Adrenal gland (tissue), 12 donors: ENCODE results near the gene SIRT3. TPM values are rescaled to one million over a fixed set of nuclear protein-coding genes. Genes with fewer than 3 reads are reported as not detected.

ENCODE experiments used
- DNase-seq, 7 donors: peaks; one replicate each; pipeline ENCODE4 v3.0.0-alpha.2; 2019 to 2020
- H3K27ac ChIP-seq, 5 donors: fragments of 200-600 bp; sonication (generic) in 4 of 5; 1 replicate in 3 of 5; 2 replicates in 2 of 5; pipeline versions ENCODE4 v1.5.1 to v1.8.0; 2016 to 2020; ENCODE audit warnings: mild to moderate bottlenecking in 1 of 5
- H3K27me3 ChIP-seq: fragments of 200-600 bp; 2 replicates; pipeline ENCODE4 v1.8.0; 2021
- H3K36me3 ChIP-seq, 2 donors: fragments of 200-600 bp; replicated peaks in 1 of 2; 1 replicate in 1 of 2; 2 replicates in 1 of 2; pipeline versions ENCODE4 v1.5.1 to v1.8.0; 2018 to 2022
- H3K4me1 ChIP-seq, 2 donors: fragments of 200-600 bp; replicated peaks in 1 of 2; 1 replicate in 1 of 2; 2 replicates in 1 of 2; pipeline versions ENCODE4 v1.5.1 to v1.8.0; 2018 to 2021
- H3K4me3 ChIP-seq, 4 donors: fragments of 200-600 bp; sonication (generic) in 3 of 4; one replicate each; pipeline ENCODE4 v1.5.1; 2016 to 2018
- H3K9me3 ChIP-seq, 3 donors: fragments of 200-600 bp; sonication (generic) in 1 of 3; replicated peaks in 1 of 3; 1 replicate in 2 of 3; 2 replicates in 1 of 3; pipeline versions ENCODE4 v1.5.1 to v1.8.0; 2016 to 2021
- POLR2A ChIP-seq, 2 donors: fragments of 450-650 bp; IDR thresholded peaks; one replicate each; pipeline ENCODE4 v1.6.1; 2017; ENCODE audit warnings: antibody characterized with exemption in 2 of 2, mild to moderate bottlenecking in 2 of 2, moderate library complexity in 1 of 2
- WGBS, 4 donors: extraction: QIAGEN DNeasy Blood & Tissue Kit in 2 of 4; methylation state at CpG; one replicate each; pipeline versions ENCODE4 v1.1.5 to v1.1.7; 2013 to 2017; 5-methylcytosine and 5-hydroxymethylcytosine counted together
- intact Hi-C, 2 donors: fragments of 100-400 bp; cut with DNase I; formaldehyde crosslinking; loops; one replicate each; pipeline versions ENCODE4 v1.14.1 to v1.15.0; 2022 to 2023
- polyA plus RNA-seq, 3 donors: library from polyadenylated mRNA; stranded (reverse); fragments of 200-250 nt in 2 of 3; fragments of 350-450 nt in 1 of 3; fragmentation: Illumina TruSeq in 1 of 3; extraction: RNeasy Lipid Tissue Mini Kit (QIAGEN cat#74804) in 1 of 3; gene quantifications; one replicate each; pipeline ENCODE4 v1.2.3, GENCODE V29; 2013 to 2014
- total RNA-seq, 9 donors: library from RNA; depleted of rRNA in 4 of 9; stranded (reverse); fragments of >200 nt in 4 of 9; fragments of 120-200 nt in 1 of 9; fragmentation: NEBNext Ultra II Directional in 1 of 9; extraction: Animal tissue kit (Norgen Biotek cat#: 25700) in 1 of 9; gene quantifications; one replicate each; pipeline versions ENCODE4 v1.1.0 to v1.2.4, GENCODE V29; 2013 to 2023
- TF ChIP-seq, protein P1 (sequence below), 6 experiments: fragments of 450-650 bp in 4 of 6; fragments of 200-600 bp in 2 of 6; sonication (generic) in 1 of 6; IDR thresholded peaks; 1 replicate in 5 of 6; 2 replicates in 1 of 6; pipeline versions ENCODE4 v1.5.1 to v1.8.0; 2016 to 2021; ENCODE audit warnings: antibody characterized with exemption in 6 of 6, mild to moderate bottlenecking in 2 of 6, moderate library complexity in 1 of 6
- donor health status: healthy with polysubstance abuse.
- donor health status: Bipolar disorder and iron deficiency.
- donor health status: DM: yes; HTN: yes; CAD: no.
- donor health status: DM: no; HTN: no; CAD: no.
- donor health status: DM: no; HTN: no; CAD: no.
- donor health status: DM: yes; HTN: yes; CAD: no.

SIRT3 gene
- total and polyA plus RNA-seq, 12 donors = 13.8 to 30.6 (median 23.7) TPM

- intact Hi-C loops = no loop called here
- H3K27me3 ChIP-seq = no peaks in the 10 kb centered on the region
- H3K9me3 ChIP-seq = no peaks in the 10 kb centered on the region
- peaks cover 0 to 41% of the 10 kb centered on the region in 2 donors for H3K36me3 ChIP-seq
- TF ChIP-seq POLR2A (IDR thresholded peaks at IDR 0.05) = no peak
- TF ChIP-seq, protein P1, sequence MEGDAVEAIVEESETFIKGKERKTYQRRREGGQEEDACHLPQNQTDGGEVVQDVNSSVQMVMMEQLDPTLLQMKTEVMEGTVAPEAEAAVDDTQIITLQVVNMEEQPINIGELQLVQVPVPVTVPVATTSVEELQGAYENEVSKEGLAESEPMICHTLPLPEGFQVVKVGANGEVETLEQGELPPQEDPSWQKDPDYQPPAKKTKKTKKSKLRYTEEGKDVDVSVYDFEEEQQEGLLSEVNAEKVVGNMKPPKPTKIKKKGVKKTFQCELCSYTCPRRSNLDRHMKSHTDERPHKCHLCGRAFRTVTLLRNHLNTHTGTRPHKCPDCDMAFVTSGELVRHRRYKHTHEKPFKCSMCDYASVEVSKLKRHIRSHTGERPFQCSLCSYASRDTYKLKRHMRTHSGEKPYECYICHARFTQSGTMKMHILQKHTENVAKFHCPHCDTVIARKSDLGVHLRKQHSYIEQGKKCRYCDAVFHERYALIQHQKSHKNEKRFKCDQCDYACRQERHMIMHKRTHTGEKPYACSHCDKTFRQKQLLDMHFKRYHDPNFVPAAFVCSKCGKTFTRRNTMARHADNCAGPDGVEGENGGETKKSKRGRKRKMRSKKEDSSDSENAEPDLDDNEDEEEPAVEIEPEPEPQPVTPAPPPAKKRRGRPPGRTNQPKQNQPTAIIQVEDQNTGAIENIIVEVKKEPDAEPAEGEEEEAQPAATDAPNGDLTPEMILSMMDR (IDR thresholded peaks at IDR 0.05) = no peak
- H3K27ac ChIP-seq = no peak overlapping the region
- H3K4me1 ChIP-seq = no peaks in the 10 kb centered on the region
- DNase-seq = peak in 4 of 7 donors; percentile 5 to 37 (median 14)
- WGBS, 4 donors = 88 to 92% (median 90%) methylated on average over 4 to 11 of the region's 11 CpGs
- no peak overlapping the region for H3K4me3 ChIP-seq
These were observed 19.8 kb downstream of the SIRT3 start for GRCh38 chr11:216081-216974.

GRCh38 chr11:215581-216037 lies 20.5 kb downstream of the SIRT3 start:
- H3K9me3 ChIP-seq = no peaks in the 10 kb centered on the region
- 76 to 90% (median 81%) methylated on average over 4 of the region's 4 CpGs for WGBS, 4 donors
- no peak overlapping the region for H3K4me3 ChIP-seq
- peaks cover 0 to 2% of the 10 kb centered on the region in 2 donors for H3K4me1 ChIP-seq
- TF ChIP-seq POLR2A (IDR thresholded peaks at IDR 0.05) = no peak
- TF ChIP-seq, protein P1 (IDR thresholded peaks at IDR 0.05) = no peak
- intact Hi-C loops = no loop called here
- no peak overlapping the region for H3K27ac ChIP-seq
- H3K27me3 ChIP-seq = no peaks in the 10 kb centered on the region
- H3K36me3 ChIP-seq = peaks cover 0 to 48% of the 10 kb centered on the region in 2 donors
- DNase-seq = peak in 3 of 7 donors; percentile 12 to 49 (median 18)

DNA sequence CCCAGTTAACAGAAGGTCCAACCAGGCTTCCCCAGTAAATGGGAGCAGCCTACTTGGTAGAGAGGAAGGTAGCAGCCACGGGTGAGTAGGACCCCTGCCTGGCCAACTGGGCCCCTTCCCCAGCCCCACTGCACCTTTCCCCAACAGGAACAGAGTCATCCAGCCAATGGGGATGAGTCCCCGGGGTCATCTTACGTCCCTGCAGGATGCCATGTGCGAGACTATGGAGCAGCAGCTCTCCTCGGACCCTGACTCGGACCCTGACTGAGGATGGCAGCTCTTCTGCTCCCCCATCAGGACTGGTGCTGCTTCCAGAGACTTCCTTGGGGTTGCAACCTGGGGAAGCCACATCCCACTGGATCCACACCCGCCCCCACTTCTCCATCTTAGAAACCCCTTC lies 22.1 kb downstream of the SIRT3 start:
- no peak overlapping the region for H3K4me3 ChIP-seq
- DNase-seq = peak in 3 of 7 donors; percentile 10 to 23 (median 13)
- H3K27ac ChIP-seq = no peak overlapping the region
- H3K9me3 ChIP-seq = no peaks in the 10 kb centered on the region
- TF ChIP-seq POLR2A (IDR thresholded peaks at IDR 0.05) = no peak
- TF ChIP-seq, protein P1 (IDR thresholded peaks at IDR 0.05) = no peak
- intact Hi-C loops = no loop called here
- peaks cover 12 to 17% of the 10 kb centered on the region in 2 donors for H3K4me1 ChIP-seq
- peaks cover 0 to 60% of the 10 kb centered on the region in 2 donors for H3K36me3 ChIP-seq
- WGBS, 4 donors = 69 to 90% (median 87%) methylated on average over 2 to 7 of the region's 7 CpGs
- no peaks in the 10 kb centered on the region for H3K27me3 ChIP-seq

DNA sequence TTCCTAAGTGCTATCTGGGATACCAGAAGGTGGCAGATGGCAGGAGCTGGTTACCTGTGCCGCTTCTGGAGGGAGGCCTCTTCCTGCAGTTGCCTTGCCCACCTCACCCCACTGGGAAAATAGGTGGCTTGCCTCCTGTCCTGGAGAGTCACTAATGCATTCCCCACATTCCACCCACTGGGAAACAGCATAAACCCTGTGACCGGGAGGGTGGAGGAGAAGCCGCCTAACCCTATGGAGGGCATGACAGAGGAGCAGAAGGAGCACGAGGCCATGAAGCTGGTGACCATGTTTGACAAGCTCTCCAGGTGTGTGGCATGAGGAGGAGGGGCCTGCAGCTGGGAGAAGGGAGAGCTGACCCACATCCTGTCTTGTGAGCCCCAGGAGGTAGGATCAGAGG lies 23.0 kb downstream of the SIRT3 start:
- peak in 4 of 7 donors; percentile 9 to 50 (median 18) for DNase-seq
- no peak overlapping the region for H3K4me3 ChIP-seq
- TF ChIP-seq, protein P1 (IDR thresholded peaks at IDR 0.05) = no peak
- no peak for TF ChIP-seq POLR2A (IDR thresholded peaks at IDR 0.05)
- H3K27ac ChIP-seq = no peak overlapping the region
- H3K36me3 ChIP-seq = peaks cover 0 to 60% of the 10 kb centered on the region in 2 donors
- 81 to 94% (median 90%) methylated on average over 3 to 4 of the region's 4 CpGs for WGBS, 4 donors
- intact Hi-C loops = no loop called here
- peaks cover 12 to 18% of the 10 kb centered on the region in 2 donors for H3K4me1 ChIP-seq
- no peaks in the 10 kb centered on the region for H3K27me3 ChIP-seq
- no peaks in the 10 kb centered on the region for H3K9me3 ChIP-seq
